Kidney epithelial cell (primary cell): ENCODE results near the gene SIPA1L3. TPM values are rescaled to one million over a fixed set of nuclear protein-coding genes. Genes with fewer than 3 reads are reported as not detected.
"Not testable (repeated sequence)": the region's sequence is repeated elsewhere in the genome, so short reads cannot be mapped to it uniquely, and the experiment has no call there.

ENCODE experiments used
- DNase-seq: peaks from one replicate; pipeline ENCODE4 v3.0.0-alpha.2; 2010; ENCODE audit warnings: low read depth
- H3K27me3 ChIP-seq: 2 replicates; pipeline ENCODE4 v1.6.0; 2011; ENCODE audit warnings: low read length; ENCODE audit not compliant: control insufficient read depth, insufficient read depth
- H3K36me3 ChIP-seq: 2 replicates; pipeline ENCODE4 v1.5.1; 2011; ENCODE audit warnings: low read length; ENCODE audit not compliant: control insufficient read depth, insufficient read depth
- H3K4me3 ChIP-seq: 2 replicates; pipeline ENCODE4 v1.5.1; 2011; ENCODE audit warnings: low read depth, mild to moderate bottlenecking, control low read depth, low read length
- CTCF ChIP-seq: IDR thresholded peaks from 2 replicates; pipeline ENCODE4 v1.5.1; 2011; ENCODE audit warnings: mild to moderate bottlenecking, moderate library complexity, low read length, control low read depth, inconsistent platforms; ENCODE audit not compliant: insufficient read depth, poor library complexity, severe bottlenecking
- total RNA-seq: library from RNA; depleted of rRNA; stranded (reverse); fragments of >200 nt; gene quantifications from 2 replicates; pipeline ENCODE4 v1.2.3, GENCODE V29; 2015

SIPA1L3 gene
- total RNA-seq, 1 donor from 2014 or later = 40.4 TPM

- Histone ChIP-seq H3K27me3 (no peaks in the 10 kb centered on the region), H3K4me3 (no peak overlapping the region), H3K36me3 (peaks cover 1% of the 10 kb centered on the region)
- TF ChIP-seq CTCF = no peak
- DNase-seq = no peak
Observed at GRCh38 chr19:38024992-38025908, 118.2 kb downstream of the SIPA1L3 start.

GRCh38 chr19:38025909-38026307, 118.9 kb downstream of the SIPA1L3 start:
- no peak for DNase-seq
- no peak for TF ChIP-seq CTCF
- Histone ChIP-seq H3K27me3 (no peaks in the 10 kb centered on the region), H3K36me3 (peaks cover 3% of the 10 kb centered on the region), H3K4me3 (no peak overlapping the region)

- no peak for DNase-seq
- peaks cover 3% of the 10 kb centered on the region for H3K36me3 ChIP-seq
Observed at GRCh38 chr19:38028913-38029510, 122.0 kb downstream of the SIPA1L3 start.

GRCh38 chr19:38030001-38030400, 123.0 kb downstream of the SIPA1L3 start:
- DNase-seq, H3K4me3 ChIP-seq, H3K36me3 ChIP-seq, H3K27me3 ChIP-seq: not testable (repeated sequence)

More at GRCh38 chr19:38028913-38029510, 122.0 kb downstream of the SIPA1L3 start:
- Histone ChIP-seq H3K27me3 (no peaks in the 10 kb centered on the region), H3K4me3 (no peak overlapping the region)
- no peak for TF ChIP-seq CTCF

- Histone ChIP-seq H3K27me3 (no peaks in the 10 kb centered on the region), H3K4me3 (no peak overlapping the region), H3K36me3 (peaks cover 3% of the 10 kb centered on the region)
- DNase-seq = no peak
- TF ChIP-seq CTCF = no peak
Observed at GRCh38 chr19:38030686-38031422, 123.8 kb downstream of the SIPA1L3 start.

- Histone ChIP-seq H3K27me3 (no peaks in the 10 kb centered on the region), H3K36me3 (peaks cover 3% of the 10 kb centered on the region), H3K4me3 (no peak overlapping the region)
- no peak for TF ChIP-seq CTCF
- DNase-seq = no peak
Observed at GRCh38 chr19:38031423-38031770, 124.4 kb downstream of the SIPA1L3 start.
